Epithelial cell of esophagus (primary cell): ENCODE data around the gene FBXW4.

Experiments
- DNase-seq: peaks from one replicate; pipeline ENCODE4 v3.0.0; 2010; ENCODE audit warnings: low read depth
- H3K4me3 ChIP-seq: 2 replicates; pipeline ENCODE4 v1.5.1; 2011; ENCODE audit warnings: mild to moderate bottlenecking, low read length, control low read depth
- TF ChIP-seq, protein P1 (sequence below): IDR thresholded peaks from 2 replicates; pipeline ENCODE4 v1.5.1; 2011; ENCODE audit warnings: low read depth, mild to moderate bottlenecking, low read length, control low read depth, inconsistent platforms; ENCODE audit not compliant: insufficient read depth; ENCODE audit errors: missing control alignments

Gene FBXW4, protein sequence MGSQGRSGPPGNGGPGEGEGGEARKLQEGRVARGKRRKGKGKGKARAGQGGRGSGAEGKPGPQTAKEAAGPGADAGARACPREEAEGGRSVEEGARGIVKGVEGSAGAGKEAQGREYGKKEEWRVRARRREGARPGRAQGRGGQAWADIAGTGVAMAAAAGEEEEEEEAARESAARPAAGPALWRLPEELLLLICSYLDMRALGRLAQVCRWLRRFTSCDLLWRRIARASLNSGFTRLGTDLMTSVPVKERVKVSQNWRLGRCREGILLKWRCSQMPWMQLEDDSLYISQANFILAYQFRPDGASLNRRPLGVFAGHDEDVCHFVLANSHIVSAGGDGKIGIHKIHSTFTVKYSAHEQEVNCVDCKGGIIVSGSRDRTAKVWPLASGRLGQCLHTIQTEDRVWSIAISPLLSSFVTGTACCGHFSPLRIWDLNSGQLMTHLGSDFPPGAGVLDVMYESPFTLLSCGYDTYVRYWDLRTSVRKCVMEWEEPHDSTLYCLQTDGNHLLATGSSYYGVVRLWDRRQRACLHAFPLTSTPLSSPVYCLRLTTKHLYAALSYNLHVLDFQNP

DNA sequence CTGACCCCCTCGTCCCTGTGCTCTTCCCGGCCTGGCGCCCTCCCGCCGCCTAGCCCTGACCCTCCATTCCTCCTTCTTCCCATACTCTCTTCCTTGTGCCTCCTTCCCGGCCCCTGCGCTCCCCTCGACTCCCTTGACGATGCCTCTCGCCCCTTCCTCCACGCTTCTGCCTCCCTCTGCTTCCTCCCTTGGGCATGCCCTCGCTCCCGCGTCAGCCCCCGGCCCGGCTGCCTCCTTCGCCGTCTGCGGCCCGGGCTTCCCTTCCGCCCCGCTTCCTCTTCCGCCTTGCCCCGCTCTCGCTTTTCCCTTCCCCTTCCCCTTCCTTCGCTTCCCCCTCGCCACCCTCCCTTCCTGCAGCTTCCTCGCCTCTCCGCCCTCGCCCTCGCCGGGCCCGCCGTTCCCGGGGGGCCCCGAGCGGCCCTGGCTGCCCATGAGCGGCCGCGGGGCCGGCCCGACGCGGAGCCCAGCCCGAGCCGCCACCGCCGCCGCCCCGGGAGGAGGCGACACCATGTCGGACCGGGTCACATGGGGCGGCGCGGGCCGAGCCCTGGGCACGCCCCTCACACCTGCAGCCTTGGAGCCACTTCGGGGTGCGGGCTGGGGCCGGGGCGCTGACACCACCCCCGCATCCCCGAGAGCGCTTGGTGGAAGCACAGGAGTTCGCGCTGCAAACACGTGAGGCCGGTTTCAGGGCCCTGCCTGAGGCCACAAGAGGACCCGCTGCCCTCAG is at the start of gene FBXW4:
TSS of gene FBXW4 (minus strand) at position 497 of the 730 bp plus-strand sequence. CDS start at position 432, 65 bp downstream.
- DNase-seq: peak; percentile 45

DNA sequence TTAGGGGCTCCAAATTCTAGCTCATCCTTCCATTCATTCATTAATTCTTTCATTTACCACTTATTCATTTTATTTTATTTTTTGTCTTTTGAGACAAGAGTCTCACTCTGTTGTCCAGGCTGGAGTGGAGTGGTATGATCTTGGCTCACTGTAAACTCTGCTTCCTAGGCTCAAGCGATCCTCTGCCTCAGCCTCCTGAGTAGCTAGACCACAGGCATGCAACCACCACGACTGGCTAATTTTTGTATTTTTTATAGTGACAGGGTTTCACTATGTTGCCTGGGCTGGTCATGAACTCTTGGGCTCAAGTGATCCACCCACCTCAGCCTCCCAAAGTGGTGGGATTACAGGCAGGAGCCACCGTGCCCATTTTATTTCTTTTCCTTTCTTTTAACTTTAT is 49.3 kb upstream of the FBXW4 start:
- DNase-seq: no peak
- TF ChIP-seq, protein P1, sequence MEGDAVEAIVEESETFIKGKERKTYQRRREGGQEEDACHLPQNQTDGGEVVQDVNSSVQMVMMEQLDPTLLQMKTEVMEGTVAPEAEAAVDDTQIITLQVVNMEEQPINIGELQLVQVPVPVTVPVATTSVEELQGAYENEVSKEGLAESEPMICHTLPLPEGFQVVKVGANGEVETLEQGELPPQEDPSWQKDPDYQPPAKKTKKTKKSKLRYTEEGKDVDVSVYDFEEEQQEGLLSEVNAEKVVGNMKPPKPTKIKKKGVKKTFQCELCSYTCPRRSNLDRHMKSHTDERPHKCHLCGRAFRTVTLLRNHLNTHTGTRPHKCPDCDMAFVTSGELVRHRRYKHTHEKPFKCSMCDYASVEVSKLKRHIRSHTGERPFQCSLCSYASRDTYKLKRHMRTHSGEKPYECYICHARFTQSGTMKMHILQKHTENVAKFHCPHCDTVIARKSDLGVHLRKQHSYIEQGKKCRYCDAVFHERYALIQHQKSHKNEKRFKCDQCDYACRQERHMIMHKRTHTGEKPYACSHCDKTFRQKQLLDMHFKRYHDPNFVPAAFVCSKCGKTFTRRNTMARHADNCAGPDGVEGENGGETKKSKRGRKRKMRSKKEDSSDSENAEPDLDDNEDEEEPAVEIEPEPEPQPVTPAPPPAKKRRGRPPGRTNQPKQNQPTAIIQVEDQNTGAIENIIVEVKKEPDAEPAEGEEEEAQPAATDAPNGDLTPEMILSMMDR: no peak
- H3K4me3 ChIP-seq: no peak overlapping the region

More for the DNA sequence above, at the start of gene FBXW4:
- H3K4me3 ChIP-seq: peak within 1 kb of the TSS; percentile 79
- TF ChIP-seq, protein P1: no peak

DNA sequence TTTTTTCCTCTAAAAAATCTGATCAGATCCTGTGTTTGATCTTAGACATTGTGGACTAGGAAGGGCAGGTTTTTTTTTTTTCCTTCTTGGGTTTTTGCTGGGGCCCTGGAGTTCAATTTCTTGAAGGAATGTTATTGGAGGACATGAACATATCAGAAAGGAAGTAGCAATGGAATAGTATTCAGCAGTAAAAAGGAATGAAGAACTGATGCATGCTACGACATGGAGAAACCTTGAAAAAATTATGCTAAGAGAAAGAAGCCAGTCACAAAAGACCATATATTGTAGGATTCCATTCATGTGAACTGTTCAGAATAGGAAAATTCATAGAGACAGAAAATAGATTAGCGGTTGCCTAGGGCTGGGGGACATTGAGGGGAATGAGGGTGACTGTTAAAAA is 47.0 kb upstream of the FBXW4 start:
- TF ChIP-seq, protein P1: no peak
- no peak overlapping the region for H3K4me3 ChIP-seq
- DNase-seq: no peak

DNA sequence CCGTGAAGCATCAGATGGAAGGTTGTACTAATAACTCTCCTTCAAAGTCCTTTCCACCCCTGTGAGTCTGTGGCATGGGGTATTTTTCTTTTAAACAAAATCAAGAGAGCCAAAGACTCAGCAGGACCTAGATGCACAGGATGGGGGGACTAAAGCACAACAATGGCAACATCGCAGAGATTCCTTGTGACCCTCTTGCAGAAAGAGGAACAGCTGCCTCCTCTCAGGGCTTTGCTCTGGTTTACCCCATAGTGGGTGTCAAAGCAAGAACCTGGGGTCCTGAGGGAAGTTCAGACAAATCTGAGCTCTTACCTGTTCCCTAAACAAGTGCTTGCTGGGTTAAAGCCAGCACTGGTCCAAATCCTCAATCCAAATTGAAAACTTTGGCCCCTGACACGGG is 41.7 kb upstream of the FBXW4 start:
- H3K4me3 ChIP-seq: no peak overlapping the region
- no peak for DNase-seq
- TF ChIP-seq, protein P1: no peak

DNA sequence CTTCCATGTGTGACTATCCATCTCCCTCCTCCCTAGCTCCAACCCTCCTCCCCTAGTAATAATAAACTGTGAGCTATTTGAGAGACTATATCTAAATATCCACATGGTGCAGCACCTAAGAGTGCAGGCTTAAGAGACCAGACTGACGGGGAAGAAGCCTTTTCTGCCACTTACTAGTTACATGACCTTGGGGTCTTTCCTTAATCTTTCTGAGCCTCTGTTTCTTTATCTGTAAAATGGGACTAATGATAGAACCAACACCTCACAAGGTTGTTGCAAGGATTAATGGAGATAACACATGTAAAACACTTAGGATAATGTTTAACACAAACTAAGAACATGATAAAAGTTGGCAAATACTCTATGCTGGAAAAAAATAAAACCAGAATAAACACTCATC is 37.1 kb upstream of the FBXW4 start:
- no peak for DNase-seq
- no peak overlapping the region for H3K4me3 ChIP-seq
- TF ChIP-seq, protein P1: no peak

DNA sequence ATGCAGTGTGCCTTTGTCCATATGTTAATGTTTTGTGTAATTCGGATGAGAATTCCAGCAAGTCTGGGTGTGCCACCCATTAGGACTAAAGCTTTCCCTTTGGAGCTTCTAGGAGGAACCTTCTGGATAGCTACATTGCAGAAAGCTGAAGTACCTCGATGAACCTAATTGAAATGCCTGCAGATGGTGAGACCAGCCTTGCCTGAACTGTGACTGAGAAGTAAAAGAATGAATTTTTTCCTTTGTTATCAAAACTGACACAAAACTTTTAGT is 31.1 kb upstream of the FBXW4 start:
- TF ChIP-seq, protein P1: no peak
- no peak for DNase-seq
- H3K4me3 ChIP-seq: no peak overlapping the region
